H1 (cell line): Measurements from ENCODE around the gene SSNA1.

ENCODE experiments used
- ASH2L ChIP-seq: fragments of 200-600, 300-600 bp; sonication (generic); IDR thresholded peaks from one replicate; pipeline ENCODE4 v1.7.1; 2017; ENCODE audit warnings: low read length
- CTCF ChIP-seq, 3 experiments: IDR thresholded peaks; 1 replicate in 2 of 3; 2 replicates in 1 of 3; pipeline versions ENCODE4 v1.5.1 to v1.6.1; 2011; ENCODE audit warnings: low read length in 3 of 3, mild to moderate bottlenecking in 3 of 3, inconsistent platforms in 2 of 3, low read depth in 1 of 3, moderate library complexity in 1 of 3; ENCODE audit not compliant: insufficient read depth in 1 of 3; ENCODE audit errors: control extremely low read depth in 1 of 3
- EZH2 ChIP-seq: fragments of 200-600 bp; sonication (generic); IDR thresholded peaks from 2 replicates; pipeline ENCODE4 v1.7.1; 2012; ENCODE audit warnings: low read depth, mild to moderate bottlenecking, moderate library complexity, low read length, inconsistent platforms; ENCODE audit not compliant: severe bottlenecking
- GTF2F1 ChIP-seq: IDR thresholded peaks from 2 replicates; pipeline ENCODE4 v1.6.1; 2012; ENCODE audit warnings: low read depth, low read length, improper control_type of control experiment, borderline replicate concordance
- KDM4A ChIP-seq: IDR thresholded peaks from one replicate; pipeline ENCODE4 v1.7.1; 2012; ENCODE audit warnings: low read depth, mild to moderate bottlenecking, moderate library complexity, low read length, inconsistent platforms; ENCODE audit not compliant: severe bottlenecking
- YY1 ChIP-seq: IDR thresholded peaks from 2 replicates; pipeline ENCODE4 v1.6.1; 2011; ENCODE audit warnings: low read depth, mild to moderate bottlenecking, low read length
- ZNF274 ChIP-seq: IDR thresholded peaks from 2 replicates; pipeline ENCODE4 v1.7.0; 2012; ENCODE audit warnings: low read length, borderline replicate concordance; ENCODE audit errors: extremely low read depth

DNA sequence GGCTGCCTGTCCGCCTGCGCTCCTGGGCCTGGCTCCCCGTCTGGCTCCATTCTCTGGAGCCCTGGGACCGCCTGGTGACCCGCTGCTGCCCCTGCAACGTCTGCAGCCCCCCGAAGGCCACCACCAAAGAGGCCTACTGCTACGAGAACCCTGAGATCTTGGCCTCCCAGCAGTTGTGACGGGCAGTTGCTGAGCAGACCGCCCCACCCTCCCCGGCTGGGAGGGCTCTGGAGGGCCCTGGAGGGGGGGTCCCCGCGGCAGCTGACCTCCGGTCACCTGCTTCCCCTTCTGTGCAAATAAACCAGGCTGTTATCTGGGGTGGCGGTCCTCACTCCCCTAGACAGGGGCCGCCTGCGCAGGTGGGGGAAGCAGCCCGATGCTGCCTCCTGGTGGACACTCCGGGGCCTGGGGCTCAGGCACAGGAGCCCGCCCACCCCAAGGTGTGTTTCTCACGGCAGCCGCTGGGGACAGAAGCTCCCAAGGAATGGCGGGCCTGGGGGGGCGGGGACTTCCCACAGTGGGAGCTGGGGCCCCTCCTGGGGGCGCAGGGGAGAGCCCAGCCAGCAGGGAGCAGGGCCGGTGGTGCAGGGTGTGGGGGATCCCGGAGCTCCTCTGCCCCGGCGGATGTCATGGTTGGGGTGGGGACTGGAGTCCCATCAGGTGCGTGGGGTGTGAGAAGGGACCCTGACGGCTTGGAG is 47.9 kb downstream of the SSNA1 start:
- no peak for TF ChIP-seq ZNF274
- TF ChIP-seq ASH2L, result no peak
- no peak for TF ChIP-seq EZH2
- TF ChIP-seq YY1, result peak; percentile 90
- no peak for TF ChIP-seq GTF2F1
- TF ChIP-seq CTCF (IDR thresholded peaks at IDR 0.05; ENCODE audit: control extremely low read depth in 1 of 3, insufficient read depth in 1 of 3, low read depth in 1 of 3, low read length in 3 of 3), result peak in 2 of 3 experiments; percentile 95 to 99; a peak in 3 of 4 replicates
- no peak for TF ChIP-seq KDM4A
